NT2/D1 (cell line): ENCODE data around the gene SH2D1B.

Experiments
- DNase-seq: peaks from one replicate; pipeline ENCODE4 v3.0.0-alpha.2; 2011; ENCODE audit warnings: low read depth, low spot score
- H3K27me3 ChIP-seq: 2 replicates; pipeline ENCODE4 v1.6.0; 2011; ENCODE audit warnings: mild to moderate bottlenecking; ENCODE audit not compliant: insufficient read length, insufficient read depth
- H3K36me3 ChIP-seq: 2 replicates; pipeline ENCODE4 v1.6.1; 2011; ENCODE audit warnings: mild to moderate bottlenecking, low read length, mixed read lengths; ENCODE audit not compliant: insufficient read depth, insufficient read length
- H3K4me1 ChIP-seq: 2 replicates; pipeline ENCODE4 v1.5.1; 2011; ENCODE audit not compliant: insufficient read depth, insufficient read length
- H3K4me3 ChIP-seq: 2 replicates; pipeline ENCODE4 v1.5.1; 2011; ENCODE audit warnings: low read depth; ENCODE audit not compliant: insufficient read length
- H3K9ac ChIP-seq: 2 replicates; pipeline ENCODE4 v1.6.0; 2011; ENCODE audit warnings: low read depth; ENCODE audit not compliant: insufficient read length
- H3K9me3 ChIP-seq: 2 replicates; pipeline ENCODE4 v1.5.1; 2011; ENCODE audit warnings: mild to moderate bottlenecking, low read length; ENCODE audit not compliant: insufficient read depth
- SUZ12 ChIP-seq: IDR thresholded peaks from 2 replicates; pipeline ENCODE4 v1.6.1; 2011; ENCODE audit not compliant: insufficient read length, insufficient read depth; ENCODE audit errors: extremely low read depth
- YY1 ChIP-seq: IDR thresholded peaks from 2 replicates; pipeline ENCODE4 v1.6.1; 2011; ENCODE audit not compliant: insufficient read length, insufficient read depth
- ZNF274 ChIP-seq: IDR thresholded peaks from 2 replicates; pipeline ENCODE4 v1.6.1; 2011; ENCODE audit warnings: mild to moderate bottlenecking, low read depth, low read length

SH2D1B gene

GRCh38 chr1:162367073-162367472, 44.9 kb downstream of the SH2D1B start:
- TF ChIP-seq YY1 (no peak), SUZ12 (no peak), ZNF274 (no peak)
- peaks cover 27% of the 10 kb centered on the region for H3K36me3 ChIP-seq
- DNase-seq, result no peak
- no peaks in the 10 kb centered on the region for H3K27me3 ChIP-seq
- H3K4me1 ChIP-seq, result peaks cover under 1% of the 10 kb centered on the region
- no peak overlapping the region for H3K4me3 ChIP-seq
- no peak overlapping the region for H3K9ac ChIP-seq
- H3K9me3 ChIP-seq, result no peaks in the 10 kb centered on the region

- no peak overlapping the region for H3K4me3 ChIP-seq
- no peaks in the 10 kb centered on the region for H3K4me1 ChIP-seq
- no peak for DNase-seq
- no peaks in the 10 kb centered on the region for H3K9me3 ChIP-seq
- no peaks in the 10 kb centered on the region for H3K27me3 ChIP-seq
- H3K9ac ChIP-seq, result no peak overlapping the region
- TF ChIP-seq SUZ12 (no peak), ZNF274 (no peak), YY1 (no peak)
- peaks cover 27% of the 10 kb centered on the region for H3K36me3 ChIP-seq
Observed at GRCh38 chr1:162366671-162367070, 45.3 kb downstream of the SH2D1B start.

DNA sequence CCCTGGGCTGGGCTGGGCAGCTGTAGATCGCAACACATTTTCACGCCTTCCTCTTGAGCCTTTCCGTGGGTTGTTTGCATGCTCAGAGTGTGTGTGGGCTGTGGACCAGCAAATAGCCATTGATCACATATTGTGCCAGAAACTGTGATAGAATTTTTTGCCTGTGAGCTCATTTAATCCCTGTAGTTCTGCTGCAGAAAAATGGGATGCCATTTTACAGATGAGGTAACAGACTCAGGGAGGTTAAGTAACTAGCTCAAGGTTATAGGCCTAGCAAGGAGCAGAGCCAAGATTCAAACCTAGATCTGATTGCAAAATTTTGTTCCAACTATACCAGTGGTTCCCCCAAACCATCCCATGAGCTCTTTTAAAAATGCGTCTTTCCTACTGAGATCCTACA, 45.8 kb downstream of the SH2D1B start:
- H3K9me3 ChIP-seq, result no peaks in the 10 kb centered on the region
- H3K27me3 ChIP-seq, result no peaks in the 10 kb centered on the region

DNA sequence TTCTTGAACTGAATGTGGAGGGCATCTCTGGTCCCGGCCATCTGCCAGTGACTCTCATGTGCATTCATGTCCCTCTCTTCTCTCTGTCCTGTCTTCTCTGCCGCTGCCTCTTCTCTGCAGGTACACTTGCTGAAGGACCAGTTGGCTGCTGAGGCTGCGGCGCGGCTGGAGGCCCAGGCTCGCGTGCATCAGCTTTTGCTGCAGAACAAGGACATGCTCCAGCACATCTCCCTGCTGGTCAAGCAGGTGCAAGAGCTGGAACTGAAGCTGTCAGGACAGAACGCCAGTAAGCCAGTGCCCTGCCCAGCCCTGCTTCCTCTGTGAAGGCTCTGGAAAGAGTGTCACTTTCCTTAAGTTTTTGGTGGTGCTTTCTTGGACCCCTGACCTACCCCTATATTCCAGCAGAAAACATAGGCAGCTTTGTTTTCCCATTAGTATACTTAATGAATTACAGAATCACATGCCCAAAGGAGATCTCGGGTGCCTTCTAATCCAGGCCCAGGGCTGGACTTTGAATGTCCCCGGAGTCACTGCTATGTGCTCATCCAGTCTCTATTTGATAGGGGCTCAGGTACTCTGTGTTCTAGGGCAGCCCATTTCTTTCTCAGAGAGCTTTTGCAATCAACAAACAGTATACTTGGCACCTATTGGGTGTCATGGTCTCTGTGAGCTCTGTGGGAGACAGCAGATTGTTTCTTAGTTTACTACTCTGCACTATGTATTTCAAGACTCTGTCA, 46.5 kb downstream of the SH2D1B start:
- TF ChIP-seq ZNF274, result no peak
- TF ChIP-seq SUZ12, result no peak
- no peak for TF ChIP-seq YY1
- Histone ChIP-seq H3K4me3 (no peak overlapping the region), H3K9me3 (no peaks in the 10 kb centered on the region), H3K27me3 (no peaks in the 10 kb centered on the region), H3K36me3 (peaks cover 27% of the 10 kb centered on the region), H3K4me1 (no peaks in the 10 kb centered on the region), H3K9ac (no peak overlapping the region)
- DNase-seq, result no peak

More for the DNA sequence above, 45.8 kb downstream of the SH2D1B start:
- DNase-seq, result no peak
- no peak overlapping the region for H3K9ac ChIP-seq
- H3K4me1 ChIP-seq, result no peaks in the 10 kb centered on the region
- TF ChIP-seq ZNF274 (no peak), SUZ12 (no peak), YY1 (no peak)
- peaks cover 27% of the 10 kb centered on the region for H3K36me3 ChIP-seq
- no peak overlapping the region for H3K4me3 ChIP-seq

GRCh38 chr1:162364498-162364897, 47.4 kb downstream of the SH2D1B start:
- TF ChIP-seq YY1 (no peak), SUZ12 (no peak), ZNF274 (no peak)
- no peaks in the 10 kb centered on the region for H3K27me3 ChIP-seq
- no peak overlapping the region for H3K4me3 ChIP-seq
- H3K9me3 ChIP-seq, result no peaks in the 10 kb centered on the region
- H3K4me1 ChIP-seq, result no peaks in the 10 kb centered on the region
- peaks cover 23% of the 10 kb centered on the region for H3K36me3 ChIP-seq
- no peak for DNase-seq
- H3K9ac ChIP-seq, result no peak overlapping the region

DNA sequence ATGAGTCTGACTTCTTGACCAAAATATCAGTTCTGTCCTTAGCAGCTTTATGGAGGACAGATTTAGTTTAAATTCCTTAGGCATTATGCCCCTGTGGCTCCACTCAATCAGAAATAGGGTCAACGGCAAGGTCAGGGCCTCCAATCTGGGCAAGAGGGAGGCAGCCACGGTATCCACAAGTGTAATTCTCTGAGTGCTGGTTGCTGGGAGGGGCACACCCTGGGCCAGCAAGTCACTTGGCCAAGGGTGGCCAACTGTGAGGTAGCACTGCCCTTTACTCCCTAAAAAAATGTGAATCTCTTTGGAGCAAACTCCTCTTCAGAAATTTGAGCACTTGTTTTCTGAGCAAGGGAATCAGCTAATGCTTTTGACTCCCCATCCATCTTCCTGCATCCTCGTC, 48.1 kb downstream of the SH2D1B start:
- H3K4me1 ChIP-seq, result no peaks in the 10 kb centered on the region
- H3K36me3 ChIP-seq, result peaks cover 24% of the 10 kb centered on the region
- H3K9me3 ChIP-seq, result no peaks in the 10 kb centered on the region
- DNase-seq, result no peak
- no peaks in the 10 kb centered on the region for H3K27me3 ChIP-seq
- TF ChIP-seq ZNF274 (no peak), YY1 (no peak), SUZ12 (no peak)
- H3K9ac ChIP-seq, result no peak overlapping the region
- no peak overlapping the region for H3K4me3 ChIP-seq

DNA sequence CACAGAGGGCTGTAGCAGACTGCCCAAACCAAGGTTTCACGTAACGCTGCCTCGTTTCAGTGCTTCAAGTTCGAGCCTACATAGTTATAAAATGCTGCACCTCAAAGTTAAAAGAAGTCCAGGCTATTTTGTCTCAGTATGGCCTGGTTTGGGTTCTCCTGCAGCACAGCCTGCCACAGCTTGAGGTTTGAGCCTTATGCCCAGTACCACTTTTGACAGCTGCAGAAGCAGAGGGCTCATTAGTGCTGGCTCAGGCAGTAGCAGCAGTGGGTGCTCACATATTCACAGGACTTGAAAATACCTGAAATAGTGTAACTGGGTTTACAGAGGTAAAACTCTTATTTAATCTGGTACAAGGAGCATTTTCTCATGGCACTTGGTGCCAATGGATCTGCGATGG, 50.6 kb downstream of the SH2D1B start:
- no peak for DNase-seq

More for the DNA sequence above, 50.6 kb downstream of the SH2D1B start:
- Histone ChIP-seq H3K27me3 (no peaks in the 10 kb centered on the region), H3K9ac (no peak overlapping the region), H3K36me3 (peaks cover 29% of the 10 kb centered on the region), H3K4me1 (peaks cover 2% of the 10 kb centered on the region), H3K9me3 (no peaks in the 10 kb centered on the region), H3K4me3 (no peak overlapping the region)
- TF ChIP-seq YY1 (no peak), SUZ12 (no peak), ZNF274 (no peak)
